Epithelial cell of prostate (primary cell): Measurements from ENCODE around the gene ZSCAN5A.
"Not testable (repeated sequence)": the region's sequence is repeated elsewhere in the genome, so short reads cannot be mapped to it uniquely, and the experiment has no call there.

Experiments
- DNase-seq: peaks from one replicate; pipeline ENCODE4 v3.0.0-alpha.2; 2011; ENCODE audit warnings: low read depth, low spot score
- H3K27ac ChIP-seq: fragments of 450-650 bp; 2 replicates; pipeline ENCODE4 v1.5.1; 2017; ENCODE audit warnings: mild to moderate bottlenecking

ZSCAN5A gene

GRCh38 chr19:56282809-56283208 lies 31.8 kb downstream of the ZSCAN5A start:
- DNase-seq = no peak
- H3K27ac ChIP-seq = no peak overlapping the region

DNA sequence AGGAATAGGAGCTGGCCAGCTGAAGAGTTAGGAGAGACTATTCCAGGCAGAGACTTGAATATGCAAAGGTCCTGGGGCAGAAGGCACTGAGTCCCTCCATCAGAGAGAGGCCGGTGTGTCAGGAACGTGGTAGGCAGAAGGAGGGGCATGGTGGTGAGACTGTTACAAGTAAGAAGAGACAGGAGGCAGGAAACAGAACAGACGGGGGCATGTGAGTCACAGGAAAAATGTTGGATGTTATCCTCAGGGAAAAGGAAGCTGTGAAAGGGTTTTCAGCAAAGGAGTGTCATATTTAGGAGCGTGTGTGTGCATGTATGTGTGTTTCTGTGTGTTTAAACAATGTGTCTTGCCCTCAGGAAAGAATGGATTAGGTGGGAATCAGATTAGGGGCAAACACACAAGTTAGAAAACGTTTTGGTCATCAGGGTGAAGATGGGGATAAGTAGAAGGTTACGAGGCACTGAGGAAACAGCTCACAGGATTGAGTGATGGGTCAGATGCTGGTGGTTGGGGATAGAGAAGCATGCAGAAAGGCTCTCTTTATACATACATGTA lies 41.0 kb downstream of the ZSCAN5A start:
- DNase-seq = no peak
- H3K27ac ChIP-seq = peak overlapping the region; percentile 3

DNA sequence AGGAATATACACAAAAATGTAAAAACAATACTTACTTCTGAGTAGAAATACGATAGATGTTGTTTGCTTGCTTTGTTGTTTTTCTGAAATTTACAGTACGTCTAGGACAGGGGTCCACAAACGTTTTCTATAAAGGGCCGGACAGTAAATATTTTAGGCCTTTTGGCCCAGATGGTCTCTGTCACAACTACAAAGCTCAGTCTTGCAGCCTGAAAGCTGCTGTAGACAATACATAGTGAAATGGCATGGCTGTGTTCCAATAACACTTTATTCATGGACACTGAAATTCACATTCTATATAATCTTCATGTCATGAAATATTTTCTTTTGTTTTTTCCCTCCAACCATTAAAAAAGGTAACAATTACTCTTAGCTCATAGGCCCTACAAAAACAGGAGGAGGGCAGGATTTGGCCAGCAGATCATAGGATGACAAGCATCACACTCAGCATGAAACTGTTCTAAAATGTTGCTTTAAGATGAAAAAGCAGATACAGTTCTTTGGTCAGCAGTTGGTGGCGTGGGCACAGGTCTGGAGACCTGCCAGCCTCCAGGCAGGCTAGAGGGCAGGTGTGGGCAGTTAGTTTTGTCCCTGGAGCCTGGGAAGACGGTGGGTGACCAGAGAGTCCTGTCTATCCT lies 42.4 kb downstream of the ZSCAN5A start, which contains the start of gene EDDM13:
EDDM13 (plus strand) TSS at position 588 of the 638 bp plus-strand sequence. CDS start 87 bp downstream, outside the sequence.
- DNase-seq = no peak
- no peak within 1 kb of the TSS for H3K27ac ChIP-seq

DNA sequence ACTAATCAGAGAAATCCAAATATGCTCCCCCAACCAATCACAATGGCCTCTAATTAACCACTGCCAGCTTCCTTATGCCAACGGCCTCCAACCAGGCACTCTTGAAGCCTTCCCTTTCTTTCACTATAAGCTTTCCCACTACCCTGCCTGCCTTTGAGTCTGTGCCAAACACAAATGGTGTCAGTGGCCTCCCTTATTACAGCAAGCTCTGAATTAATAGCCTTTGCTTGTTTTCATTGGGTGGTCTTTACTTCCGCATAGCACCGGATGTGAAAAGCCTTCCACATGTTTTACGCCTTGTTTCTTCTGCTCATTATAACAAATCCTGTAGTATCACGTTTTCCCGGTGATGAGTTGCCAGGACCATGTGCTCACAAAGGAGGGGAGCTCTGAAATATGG lies 43.5 kb downstream of the ZSCAN5A start:
- H3K27ac ChIP-seq = no peak overlapping the region
- no peak for DNase-seq

DNA sequence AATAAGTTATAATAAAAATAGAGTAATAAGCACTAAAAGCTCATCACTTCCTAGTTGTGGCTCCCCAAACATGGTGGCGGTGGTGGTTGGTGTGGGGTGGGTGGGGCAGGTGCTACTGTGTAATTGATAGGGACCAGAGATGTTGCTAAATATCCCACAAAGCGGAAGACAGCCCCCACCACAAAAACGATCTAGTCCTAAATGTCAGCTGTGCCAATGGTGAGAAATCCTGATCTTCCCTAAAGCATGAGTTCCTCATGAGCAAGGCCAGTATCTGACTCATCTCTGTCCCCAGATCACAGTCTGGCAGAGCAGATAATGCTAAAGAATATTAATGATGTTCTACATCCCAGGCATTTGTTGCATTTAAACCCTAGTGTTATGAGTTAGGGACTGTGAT lies 44.0 kb downstream of the ZSCAN5A start:
- DNase-seq = no peak
- no peak overlapping the region for H3K27ac ChIP-seq

DNA sequence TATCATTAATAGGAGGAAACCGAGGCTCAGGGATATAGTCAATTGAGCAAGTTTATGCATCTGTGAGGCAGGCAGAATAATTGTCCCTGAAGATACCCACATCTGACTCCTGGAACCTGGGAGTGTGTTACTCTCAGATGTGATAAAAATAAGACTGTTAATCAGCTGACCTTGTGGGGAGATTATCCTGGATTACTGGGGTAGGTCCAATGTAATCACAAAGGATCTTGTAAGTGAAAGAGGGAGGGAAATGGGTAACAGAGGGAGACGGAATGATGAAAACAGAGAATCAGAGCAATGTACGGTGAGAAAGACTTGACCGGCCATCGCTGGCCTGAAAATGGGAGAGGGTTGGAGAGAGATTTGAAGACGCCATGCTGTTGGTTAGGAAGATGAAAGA lies 45.3 kb downstream of the ZSCAN5A start:
- DNase-seq = no peak
- no peak overlapping the region for H3K27ac ChIP-seq

DNA sequence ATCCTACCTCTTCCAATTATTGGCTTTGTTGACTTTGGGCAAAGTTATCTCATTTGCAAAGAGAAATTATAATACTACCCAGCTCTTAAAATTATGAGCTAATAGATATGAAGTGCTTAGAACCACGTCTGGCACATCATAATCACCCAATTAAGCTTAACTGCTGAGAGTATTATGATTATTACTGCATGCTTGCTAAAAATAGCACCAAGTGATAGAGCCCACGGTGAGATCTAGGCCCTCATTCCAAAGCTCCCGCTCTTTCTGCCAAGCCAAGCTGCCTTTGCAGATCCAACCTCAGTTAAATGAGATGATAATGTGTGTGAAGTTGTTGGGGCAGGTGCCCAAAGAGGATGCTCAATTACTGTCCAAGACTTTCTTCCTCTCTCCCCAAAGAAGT lies 48.6 kb downstream of the ZSCAN5A start:
- H3K27ac ChIP-seq = no peak overlapping the region
- no peak for DNase-seq

- H3K27ac ChIP-seq = no peak overlapping the region
- no peak for DNase-seq
Measured at GRCh38 chr19:56263319-56263718, 51.3 kb downstream of the ZSCAN5A start.

- not testable (repeated sequence) for DNase-seq, H3K27ac ChIP-seq
Measured at GRCh38 chr19:56261932-56262331, 52.7 kb downstream of the ZSCAN5A start.

- H3K27ac ChIP-seq = no peak overlapping the region
- no peak for DNase-seq
Measured at GRCh38 chr19:56261145-56261544, 53.5 kb downstream of the ZSCAN5A start.

GRCh38 chr19:56258272-56258671 lies 56.4 kb downstream of the ZSCAN5A start:
- no peak overlapping the region for H3K27ac ChIP-seq
- DNase-seq = no peak

DNA sequence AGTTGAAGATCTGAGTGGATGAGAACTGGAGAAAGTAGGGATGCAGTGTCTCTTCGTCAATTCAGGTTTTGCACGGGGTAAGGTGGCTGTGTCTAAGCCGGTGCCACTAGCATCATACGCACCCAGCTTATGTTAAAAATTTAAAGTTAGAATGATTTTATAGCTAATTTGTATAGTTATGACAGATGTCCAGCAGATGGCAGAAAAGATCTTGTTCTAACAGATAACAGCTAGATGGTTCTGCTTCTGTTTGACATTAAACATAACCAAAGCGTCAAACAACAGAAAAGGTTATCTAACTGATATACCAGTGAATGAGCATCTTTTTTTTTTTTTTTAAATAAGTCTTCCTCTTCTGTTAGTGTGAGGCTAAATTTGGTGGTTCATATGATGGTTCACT lies 60.9 kb downstream of the ZSCAN5A start:
- no peak overlapping the region for H3K27ac ChIP-seq
- DNase-seq = no peak

- no peak for DNase-seq
- H3K27ac ChIP-seq = no peak overlapping the region
Measured at GRCh38 chr19:56252699-56253422, 61.8 kb downstream of the ZSCAN5A start.

- H3K27ac ChIP-seq, DNase-seq: not testable (repeated sequence)
Measured at GRCh38 chr19:56248736-56249338, 65.8 kb downstream of the ZSCAN5A start.

DNA sequence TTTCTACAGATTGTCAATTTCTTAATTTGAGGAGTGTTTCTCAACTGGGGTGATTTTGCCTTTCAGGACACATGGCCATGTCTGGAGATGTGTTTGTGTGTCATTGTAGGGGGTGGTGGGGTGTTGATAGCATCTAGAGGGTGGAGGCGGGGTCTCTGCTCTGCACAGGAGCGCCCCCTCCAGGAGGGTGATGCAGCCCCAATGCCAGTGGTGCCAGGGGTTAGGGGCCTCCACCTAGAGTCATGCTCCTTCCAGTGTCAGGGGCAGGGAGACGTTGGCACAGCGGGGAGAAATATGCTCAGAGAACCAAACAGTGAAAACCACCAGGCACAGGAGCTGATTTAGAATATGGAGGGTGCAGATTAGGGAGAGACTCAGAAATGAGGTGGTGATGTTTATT lies 68.9 kb downstream of the ZSCAN5A start:
- DNase-seq, H3K27ac ChIP-seq: not testable (repeated sequence)

DNA sequence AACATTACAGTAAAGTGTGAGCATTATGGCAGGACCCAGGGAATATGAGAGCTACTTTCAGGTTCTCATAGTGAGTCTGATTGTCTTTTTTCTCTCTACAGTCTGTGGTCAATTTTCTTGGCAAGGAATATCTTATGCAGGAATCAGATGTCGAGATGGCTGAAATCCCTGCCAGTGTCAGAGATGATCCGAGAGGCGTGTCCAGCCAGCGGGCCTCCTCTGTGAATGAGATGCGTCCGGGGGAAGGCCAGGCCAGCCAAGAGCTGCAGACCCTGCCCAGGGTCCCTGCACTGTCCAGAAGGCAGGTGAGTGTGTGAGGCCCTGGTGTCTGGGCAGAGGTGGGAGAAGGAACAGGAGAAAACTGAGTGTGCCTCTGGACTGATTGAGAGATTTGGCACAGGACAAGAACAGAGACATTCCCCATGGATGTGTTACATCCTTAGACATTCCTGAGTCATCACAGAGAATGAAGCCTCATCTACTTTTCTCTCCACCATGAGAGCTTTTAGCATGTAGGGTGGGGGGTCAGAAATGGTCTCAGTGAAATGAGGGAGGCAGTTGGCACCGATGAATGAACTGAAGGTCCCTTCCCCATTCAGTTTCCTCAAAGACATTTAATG lies 69.4 kb downstream of the ZSCAN5A start:
- H3K27ac ChIP-seq = no peak overlapping the region
- no peak for DNase-seq

DNA sequence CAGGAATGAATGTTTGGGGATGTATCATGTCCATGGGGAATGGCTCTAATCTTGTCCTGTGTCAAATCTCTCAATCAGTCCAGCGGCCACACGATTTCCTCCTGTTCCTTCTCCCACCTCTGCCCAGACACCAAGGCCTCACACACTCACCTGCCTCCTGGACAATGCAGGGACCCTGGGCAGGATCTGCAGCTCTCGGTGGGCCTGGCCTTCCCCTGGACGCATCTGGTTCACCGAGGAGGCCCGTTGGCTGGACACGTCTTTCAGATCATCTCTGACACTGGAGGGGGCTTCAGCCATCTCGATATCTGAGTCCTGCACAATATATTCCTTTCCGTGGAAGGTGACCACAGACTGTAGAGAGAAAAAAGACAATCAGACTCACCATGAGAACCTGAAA lies 91.2 kb downstream of the ZSCAN5A start:
- DNase-seq = no peak
- no peak overlapping the region for H3K27ac ChIP-seq

GRCh38 chr19:56222901-56223300 lies 91.7 kb downstream of the ZSCAN5A start:
- no peak overlapping the region for H3K27ac ChIP-seq
- no peak for DNase-seq

DNA sequence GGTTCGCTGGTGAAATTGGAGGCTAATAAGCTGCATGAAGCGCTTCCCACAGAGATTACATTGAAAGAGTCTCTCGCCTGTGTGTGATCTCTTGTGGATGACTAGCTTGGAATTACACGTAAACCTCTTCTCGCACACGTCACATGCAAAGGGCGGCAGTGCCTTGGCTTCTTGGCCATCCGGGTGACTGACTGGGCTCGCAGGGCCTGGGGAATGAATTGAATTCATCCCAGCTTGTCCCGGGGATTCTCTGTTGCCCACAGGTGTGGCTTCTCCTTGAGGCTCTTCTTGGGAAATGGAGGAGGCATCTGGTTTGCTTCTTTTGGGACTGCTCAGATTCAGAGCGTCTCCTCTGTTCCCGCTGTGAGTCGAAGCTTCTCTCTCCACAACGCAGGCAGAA lies 92.8 kb downstream of the ZSCAN5A start:
- H3K27ac ChIP-seq = no peak overlapping the region
- DNase-seq = no peak

- DNase-seq, H3K27ac ChIP-seq: not testable (repeated sequence)
Measured at GRCh38 chr19:56221442-56221841, 93.2 kb downstream of the ZSCAN5A start.

GRCh38 chr19:56218961-56219360 lies 95.7 kb downstream of the ZSCAN5A start:
- DNase-seq = no peak
- no peak overlapping the region for H3K27ac ChIP-seq
